HG02884 (cell line): Measurements from ENCODE around the gene PAPLN.
"Not testable (repeated sequence)": the region's sequence is repeated elsewhere in the genome, so short reads cannot be mapped to it uniquely, and the experiment has no call there.

Experiments used
- ATAC-seq: cut with Tn5 transposase; IDR thresholded peaks from one replicate; pipeline ENCODE4 v1.9.1; 2021; ENCODE audit warnings: mild to moderate bottlenecking, moderate library complexity; ENCODE audit not compliant: unreplicated experiment

Gene PAPLN, protein sequence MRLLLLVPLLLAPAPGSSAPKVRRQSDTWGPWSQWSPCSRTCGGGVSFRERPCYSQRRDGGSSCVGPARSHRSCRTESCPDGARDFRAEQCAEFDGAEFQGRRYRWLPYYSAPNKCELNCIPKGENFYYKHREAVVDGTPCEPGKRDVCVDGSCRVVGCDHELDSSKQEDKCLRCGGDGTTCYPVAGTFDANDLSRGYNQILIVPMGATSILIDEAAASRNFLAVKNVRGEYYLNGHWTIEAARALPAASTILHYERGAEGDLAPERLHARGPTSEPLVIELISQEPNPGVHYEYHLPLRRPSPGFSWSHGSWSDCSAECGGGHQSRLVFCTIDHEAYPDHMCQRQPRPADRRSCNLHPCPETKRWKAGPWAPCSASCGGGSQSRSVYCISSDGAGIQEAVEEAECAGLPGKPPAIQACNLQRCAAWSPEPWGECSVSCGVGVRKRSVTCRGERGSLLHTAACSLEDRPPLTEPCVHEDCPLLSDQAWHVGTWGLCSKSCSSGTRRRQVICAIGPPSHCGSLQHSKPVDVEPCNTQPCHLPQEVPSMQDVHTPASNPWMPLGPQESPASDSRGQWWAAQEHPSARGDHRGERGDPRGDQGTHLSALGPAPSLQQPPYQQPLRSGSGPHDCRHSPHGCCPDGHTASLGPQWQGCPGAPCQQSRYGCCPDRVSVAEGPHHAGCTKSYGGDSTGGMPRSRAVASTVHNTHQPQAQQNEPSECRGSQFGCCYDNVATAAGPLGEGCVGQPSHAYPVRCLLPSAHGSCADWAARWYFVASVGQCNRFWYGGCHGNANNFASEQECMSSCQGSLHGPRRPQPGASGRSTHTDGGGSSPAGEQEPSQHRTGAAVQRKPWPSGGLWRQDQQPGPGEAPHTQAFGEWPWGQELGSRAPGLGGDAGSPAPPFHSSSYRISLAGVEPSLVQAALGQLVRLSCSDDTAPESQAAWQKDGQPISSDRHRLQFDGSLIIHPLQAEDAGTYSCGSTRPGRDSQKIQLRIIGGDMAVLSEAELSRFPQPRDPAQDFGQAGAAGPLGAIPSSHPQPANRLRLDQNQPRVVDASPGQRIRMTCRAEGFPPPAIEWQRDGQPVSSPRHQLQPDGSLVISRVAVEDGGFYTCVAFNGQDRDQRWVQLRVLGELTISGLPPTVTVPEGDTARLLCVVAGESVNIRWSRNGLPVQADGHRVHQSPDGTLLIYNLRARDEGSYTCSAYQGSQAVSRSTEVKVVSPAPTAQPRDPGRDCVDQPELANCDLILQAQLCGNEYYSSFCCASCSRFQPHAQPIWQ

DNA sequence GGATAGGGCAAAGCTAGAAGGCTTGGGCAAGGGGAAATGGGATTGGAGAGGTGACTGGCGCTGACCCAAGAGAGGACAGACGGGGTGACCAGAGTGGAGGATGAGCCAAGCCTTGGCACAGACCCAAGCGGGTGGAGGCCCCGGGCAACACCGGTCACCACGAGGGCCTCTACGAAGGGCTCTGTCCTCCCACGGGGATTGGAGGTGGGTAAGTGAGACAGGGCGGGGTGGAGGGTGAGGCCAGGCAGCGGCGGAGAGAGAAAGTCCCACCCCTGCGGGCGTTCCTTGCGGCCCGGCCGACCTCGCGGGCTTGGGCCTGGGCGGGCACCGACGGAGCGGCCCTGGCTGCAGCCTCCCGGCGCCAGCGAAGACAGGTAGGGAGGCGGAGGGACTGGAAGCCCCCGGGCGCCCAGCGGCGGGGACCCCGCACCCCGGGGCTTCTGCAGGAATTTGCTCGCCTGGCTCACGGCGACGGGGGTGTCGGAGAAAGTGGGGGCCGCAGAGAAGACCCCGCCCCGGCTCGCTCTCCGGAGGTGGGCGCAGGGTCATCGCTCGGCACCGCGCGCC lies at the start of gene PAPLN:
TSS of gene PAPLN (plus strand) at position 288 of the 567 bp plus-strand sequence. CDS start 2,273 bp downstream, outside the sequence.
- no peak for ATAC-seq

DNA sequence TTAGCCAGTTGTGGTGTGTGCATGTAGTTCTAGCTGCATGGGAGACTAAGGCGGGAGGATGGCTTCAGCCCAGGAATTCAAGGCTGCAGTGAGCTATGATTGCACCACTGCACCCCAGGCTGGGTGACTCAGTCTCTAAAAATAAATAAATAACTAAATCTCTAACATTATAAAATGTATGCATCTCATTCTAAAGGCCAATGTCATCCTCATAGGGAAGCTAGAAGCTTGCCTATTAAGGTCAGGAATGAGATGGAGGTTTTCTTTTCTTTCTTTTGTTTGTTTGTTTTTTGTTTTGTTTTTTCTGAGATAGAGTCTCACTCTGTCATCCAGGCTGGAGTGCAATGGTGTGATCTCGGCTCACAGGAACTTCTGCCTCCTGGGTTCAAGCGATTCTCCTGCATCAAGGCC lies 48.8 kb upstream of the PAPLN start:
- no peak for ATAC-seq

DNA sequence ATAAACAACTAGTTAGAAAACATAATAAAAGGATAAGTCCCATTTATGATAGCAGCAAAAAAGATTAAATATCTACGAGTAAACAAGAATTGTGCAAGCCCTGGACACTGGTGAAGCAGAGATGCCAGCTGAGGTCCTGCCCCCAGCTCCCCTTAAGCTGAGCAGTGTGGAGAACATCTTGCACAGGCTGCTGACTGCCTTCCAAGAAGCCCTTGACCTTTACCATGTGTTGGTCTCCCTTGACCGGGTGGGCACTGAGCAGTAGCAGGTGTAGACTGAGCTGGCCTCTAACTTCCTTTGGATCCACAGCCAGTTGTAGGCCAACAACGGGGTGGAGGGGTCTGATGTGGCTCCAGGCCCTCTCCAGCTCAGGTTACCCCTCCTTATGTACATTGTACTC lies 47.7 kb upstream of the PAPLN start:
- ATAC-seq: no peak

DNA sequence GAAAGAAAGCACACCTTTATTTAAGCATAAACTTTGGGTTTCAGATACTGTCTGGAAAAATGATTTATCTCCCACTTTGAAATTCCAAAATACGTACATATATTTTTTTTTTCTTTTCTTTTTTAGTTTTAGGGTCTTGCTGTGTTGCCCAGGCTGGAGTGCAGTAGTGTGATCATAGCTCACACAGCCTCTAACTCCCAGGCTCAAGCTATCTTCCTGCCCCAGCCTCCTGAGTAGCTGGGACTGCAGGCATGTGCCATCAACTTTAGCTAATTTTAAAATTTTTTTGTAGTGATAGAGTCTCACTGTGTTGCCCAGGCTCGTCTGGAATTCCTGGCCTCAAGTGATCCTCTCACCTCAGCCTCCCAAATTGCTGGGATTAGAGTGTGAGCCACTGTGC lies 45.9 kb upstream of the PAPLN start:
- no peak for ATAC-seq

DNA sequence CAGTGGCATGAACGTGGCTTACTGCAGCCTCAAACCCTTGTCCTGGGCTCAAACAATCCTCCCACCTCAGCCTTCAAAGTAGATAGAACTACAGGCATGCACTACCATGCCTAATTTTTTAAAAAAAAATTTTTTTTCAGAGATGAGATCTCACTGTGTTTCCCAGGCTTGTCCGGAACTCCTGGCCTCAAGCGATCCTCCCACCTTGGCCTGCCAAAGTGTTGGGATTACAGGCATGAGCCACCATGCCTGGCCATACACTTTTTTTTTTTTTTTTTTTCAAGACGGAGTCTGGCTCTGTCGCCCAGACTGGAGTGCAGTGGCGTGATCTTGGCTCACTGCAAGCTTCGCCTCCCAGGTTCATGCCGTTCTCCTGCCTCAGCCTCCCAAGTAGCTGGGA lies 43.0 kb upstream of the PAPLN start:
- not testable (repeated sequence) for ATAC-seq

DNA sequence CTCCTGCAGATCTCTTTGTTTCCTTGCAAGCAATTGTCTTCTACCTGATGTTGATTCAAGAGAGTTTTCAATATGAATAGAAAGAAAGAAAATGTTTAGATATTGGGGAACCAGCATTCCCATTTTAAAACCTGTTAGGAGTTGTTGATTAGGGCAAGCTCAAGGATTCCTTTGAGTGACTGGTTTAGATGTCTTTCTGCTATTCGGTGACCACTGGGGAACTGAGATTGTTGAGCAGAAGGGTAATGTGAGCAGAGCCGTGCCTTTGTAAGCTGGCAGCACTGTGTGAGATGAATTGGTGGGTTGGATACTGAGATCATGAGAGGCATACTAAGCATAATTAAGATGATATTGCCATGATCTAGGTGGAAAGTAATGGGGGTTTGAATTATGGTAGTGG lies 39.1 kb upstream of the PAPLN start:
- ATAC-seq: no peak

DNA sequence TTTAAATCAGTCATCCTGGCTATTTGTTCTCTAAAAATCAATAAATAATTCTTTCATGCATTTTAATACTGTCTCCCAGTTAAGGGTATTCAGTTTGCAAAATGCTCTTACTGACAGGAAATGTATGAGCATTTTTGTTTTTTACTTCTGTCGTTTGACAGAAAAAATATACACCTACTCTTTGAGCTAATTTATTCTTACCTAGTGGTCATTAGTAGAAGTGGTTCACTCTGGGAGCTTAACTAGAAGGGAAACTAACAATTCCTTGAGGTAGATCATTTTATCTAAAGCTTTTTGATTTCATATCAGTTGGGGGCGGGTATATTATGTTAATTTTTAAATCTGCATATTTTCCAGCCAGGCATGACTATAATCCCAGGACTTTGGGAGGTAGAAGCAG lies 33.8 kb upstream of the PAPLN start:
- ATAC-seq: no peak

DNA sequence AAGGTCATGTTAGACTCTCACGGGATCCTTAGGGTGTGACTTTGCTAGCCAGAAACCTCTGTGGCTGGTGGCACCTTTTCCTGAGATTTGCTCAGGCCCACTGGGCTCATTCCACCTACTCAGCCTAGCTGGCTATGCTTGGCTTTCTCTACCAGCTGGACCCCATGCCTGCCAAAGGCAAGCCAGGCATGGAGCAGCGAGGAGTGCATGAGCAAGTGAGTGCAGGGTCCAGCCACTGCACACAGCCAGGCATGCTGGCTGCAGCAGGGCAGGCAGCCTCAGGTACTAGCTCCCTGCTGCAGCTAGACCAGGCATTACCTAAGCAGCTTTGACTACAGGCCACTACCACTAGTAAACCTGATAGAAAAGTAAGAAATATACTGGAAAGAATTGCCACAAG lies 29.7 kb upstream of the PAPLN start:
- ATAC-seq: no peak

DNA sequence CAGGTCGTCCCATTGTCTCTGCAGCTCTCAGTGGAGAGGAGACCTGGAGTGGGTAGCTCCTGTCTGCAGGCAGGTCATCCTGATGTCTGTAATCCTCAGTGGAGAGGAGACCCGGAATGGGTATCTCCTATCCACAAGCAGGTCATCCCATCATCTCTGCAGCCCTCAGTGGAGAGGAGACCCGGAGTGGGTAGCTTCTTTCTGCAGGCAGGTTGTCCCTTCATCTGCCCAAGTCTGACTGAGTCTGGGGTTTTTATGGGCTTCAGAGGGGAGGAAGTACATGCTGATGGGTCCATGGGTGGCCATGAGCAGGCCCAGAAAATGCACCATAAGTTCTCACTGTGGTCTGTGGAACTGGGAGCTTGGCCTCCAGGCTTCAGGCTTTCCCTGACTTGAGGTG lies 28.9 kb upstream of the PAPLN start:
- no peak for ATAC-seq

DNA sequence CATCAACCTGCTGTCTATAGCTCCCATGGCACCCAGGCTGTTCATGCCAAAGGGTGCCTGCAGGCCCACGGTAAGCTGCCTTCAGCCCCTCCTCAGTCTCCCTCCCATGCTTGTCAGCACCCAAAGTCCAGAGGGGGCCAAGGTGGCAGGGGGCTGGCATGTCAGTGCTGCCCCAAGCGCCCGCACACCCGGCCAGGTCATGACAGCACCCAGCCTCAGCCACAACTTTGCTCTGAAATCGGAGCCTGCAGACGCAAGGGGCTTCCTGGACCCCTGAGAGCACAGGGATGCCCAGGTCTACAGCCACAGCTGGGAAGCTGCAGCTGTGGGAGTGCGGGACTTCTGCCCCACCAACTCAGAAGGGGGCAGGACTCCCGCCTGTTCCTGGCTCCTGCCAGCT lies 28.5 kb upstream of the PAPLN start:
- no peak for ATAC-seq

DNA sequence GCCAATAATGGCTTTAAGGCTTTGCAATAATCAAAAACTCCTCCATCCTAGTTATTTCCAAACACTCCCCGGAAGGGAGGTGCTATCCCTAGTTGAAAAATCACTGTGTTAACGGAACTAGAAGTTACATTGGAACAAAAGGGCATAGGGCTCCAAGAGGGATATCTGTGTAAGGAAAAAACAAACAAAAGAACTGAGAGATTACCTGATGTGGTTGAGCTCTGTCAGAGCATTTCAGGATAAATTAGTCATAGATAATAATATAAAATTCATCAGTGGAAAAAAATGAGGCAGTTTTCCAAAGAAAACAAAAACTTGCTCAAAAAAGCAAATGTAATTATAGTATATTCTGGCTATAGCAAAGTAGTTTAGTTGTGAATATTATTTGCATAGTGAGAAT lies 27.4 kb upstream of the PAPLN start:
- ATAC-seq: no peak

DNA sequence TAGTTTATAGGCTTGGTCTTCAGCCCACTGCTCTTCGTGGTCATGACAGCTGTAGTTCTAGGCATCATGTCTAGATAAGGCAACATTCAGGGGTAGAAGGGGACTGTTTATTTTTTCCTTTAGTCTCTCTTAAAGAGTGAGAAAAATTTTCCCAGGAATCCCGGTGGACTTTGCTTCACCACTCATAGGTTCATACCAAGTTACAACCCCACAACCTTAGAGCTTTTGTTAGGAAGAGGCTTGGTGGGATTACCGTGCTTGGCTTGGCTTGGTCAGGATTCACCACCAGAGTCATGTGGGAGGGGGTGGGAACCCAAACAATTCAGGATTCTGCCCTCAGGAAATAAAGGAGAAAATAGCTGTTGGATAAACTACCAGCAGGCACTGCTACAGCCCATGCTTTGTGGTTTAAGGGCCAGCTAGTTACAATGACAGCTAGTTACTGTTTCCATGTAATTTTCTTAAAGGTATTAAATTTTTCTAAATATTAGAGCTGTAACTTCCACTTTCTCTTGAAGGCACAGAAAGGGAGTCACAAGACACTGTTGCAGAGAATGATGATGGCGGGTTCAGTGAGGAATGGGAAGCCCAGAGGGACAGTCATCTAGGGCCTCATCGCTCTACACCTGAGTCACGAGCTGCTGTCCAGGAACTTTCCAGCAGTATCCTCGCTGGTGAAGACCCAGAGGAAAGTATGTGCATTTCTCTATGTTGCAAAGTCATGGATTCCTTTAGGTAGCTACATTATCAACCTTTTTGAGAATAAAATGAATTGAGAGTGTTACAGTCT lies 25.9 kb upstream of the PAPLN start:
- no peak for ATAC-seq

DNA sequence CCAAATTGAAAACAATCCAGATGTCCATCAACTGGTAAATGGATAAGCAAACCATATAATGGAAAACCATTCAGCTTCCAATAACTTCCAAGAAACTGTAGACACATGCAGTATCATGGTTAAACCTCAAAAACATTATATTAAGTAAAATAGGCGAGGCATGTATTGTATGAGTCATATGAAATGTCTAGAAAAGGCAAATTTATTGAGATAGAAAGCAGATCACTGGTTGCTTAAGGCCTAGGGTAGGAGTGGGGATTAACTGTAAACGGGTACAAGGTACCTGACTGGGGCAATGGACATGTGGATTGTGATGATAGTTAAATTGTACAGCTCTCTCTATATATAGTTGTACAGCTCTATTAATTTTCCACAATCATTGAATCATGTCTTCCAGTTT lies 21.3 kb upstream of the PAPLN start:
- no peak for ATAC-seq

DNA sequence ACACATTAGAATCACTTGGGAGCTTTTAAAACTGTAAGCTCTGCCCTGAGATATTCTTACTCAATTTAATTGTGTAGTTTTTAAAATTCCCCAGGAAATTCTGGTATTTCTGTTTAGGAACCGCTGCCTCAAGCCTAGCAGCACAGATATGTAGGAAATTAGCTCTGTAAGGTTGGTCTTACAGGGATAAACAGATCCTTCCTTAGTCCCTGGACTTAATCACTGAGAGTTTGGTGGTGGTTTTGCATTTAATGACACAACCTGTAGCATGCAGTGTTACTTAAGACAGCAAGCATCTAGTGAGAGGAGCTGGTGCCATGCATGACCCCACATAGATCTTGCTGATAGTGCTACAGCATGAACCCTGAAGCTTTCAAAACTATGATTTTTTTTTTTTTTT lies 19.9 kb upstream of the PAPLN start:
- ATAC-seq: no peak

DNA sequence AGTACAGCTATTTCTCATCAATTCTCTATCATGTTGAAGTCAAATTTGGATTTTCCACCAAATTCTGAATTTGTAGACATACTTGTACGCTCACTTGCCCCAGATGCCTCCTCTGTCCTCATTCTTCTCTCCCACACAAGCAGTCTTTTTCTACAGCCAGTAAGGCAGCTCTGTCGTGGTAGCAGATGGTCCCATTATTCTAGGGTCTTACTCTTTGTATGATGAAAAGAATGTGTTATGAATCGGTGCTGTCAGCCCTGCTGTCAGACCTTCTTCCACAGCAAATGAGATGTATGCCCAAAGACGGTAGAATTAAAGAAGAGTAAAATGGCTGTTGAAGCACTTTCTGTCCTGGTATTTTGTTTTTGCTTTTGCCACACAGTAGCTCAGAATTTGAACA lies 17.2 kb upstream of the PAPLN start:
- no peak for ATAC-seq

DNA sequence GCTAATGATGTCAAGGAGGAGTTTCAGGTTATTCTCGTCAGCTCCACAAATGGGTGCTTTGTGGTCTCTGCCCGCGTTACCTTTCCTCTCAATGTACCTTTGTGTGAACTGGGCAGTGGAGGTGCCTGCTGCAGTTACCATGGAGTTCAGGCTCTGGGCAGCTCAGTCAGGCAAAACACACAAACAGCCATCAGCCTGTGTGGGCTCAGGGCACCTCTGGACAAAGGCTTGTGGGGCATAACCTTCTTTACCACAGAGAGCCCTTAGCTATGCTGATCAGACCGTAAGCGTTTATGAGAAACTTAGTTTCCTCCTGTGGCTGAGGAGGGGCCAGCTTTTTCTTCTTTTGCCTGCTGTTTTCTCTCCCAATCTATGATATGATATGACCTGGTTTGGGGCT lies 16.7 kb upstream of the PAPLN start:
- no peak for ATAC-seq

DNA sequence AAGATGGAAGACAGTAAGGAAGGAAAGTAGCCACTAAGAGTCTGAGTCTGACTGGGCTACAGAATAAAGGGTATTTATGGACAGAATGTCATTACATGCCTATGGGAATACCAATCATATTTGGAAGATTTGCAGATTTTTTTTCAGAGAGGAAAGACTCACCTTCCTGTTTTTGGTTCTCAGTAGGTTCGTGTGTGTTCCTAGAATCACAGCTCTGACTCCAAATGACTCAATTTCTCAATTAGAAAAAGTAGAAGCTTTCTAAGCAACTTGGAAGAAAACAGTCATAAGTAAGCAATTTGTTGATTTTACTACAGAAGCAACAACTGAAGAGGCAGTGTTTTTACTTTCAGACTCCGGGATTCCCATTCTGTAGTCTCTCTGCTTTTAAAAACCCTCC lies 15.4 kb upstream of the PAPLN start:
- no peak for ATAC-seq

DNA sequence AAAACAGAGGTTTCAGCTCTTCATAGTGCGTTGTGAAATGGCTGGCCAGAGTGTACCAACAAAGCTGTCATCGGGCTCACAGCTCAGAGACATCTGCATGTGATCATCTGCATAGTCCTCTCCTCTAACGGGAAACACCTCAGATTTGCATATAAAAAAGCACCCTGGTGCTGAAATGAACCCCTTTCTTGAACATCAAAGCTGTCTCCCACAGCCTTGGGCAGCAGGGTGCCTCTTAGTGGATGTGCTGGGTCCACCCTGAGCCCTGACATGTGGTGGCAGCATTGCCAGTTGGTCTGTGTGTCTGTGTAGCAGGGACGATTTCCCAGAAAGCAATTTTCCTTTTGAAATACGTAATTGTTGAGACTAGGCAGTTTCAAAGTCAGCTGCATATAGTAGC lies 14.3 kb upstream of the PAPLN start:
- no peak for ATAC-seq

DNA sequence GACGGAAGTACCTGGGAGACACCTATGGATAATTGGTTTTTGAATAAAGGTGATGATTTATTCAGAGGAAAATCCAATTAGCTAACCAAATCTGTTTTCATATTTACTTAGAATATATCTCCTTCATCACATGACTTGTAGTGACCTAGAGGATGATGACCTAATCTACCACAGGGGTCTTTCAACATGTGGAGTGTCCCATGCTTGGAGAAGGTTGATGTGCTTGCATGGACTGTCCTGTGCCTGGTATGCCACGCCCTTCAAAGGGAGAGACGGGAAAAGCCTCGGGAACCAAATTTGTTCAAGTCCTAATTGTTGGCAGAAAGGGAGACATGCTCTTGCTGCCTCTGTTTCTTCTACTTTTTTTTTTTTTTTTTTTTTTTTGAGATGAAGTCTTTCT lies 11.8 kb upstream of the PAPLN start:
- no peak for ATAC-seq
